GM06990 (cell line): Measurements from ENCODE around the gene TMEM134.

Experiments used
- DNase-seq: peaks from one replicate; pipeline ENCODE4 v3.0.0-alpha.2; 2011; ENCODE audit not compliant: insufficient read length; ENCODE audit errors: extremely low read depth
- H3K27me3 ChIP-seq: replicated peaks from 2 replicates; pipeline ENCODE4 v1.6.0; 2011; ENCODE audit warnings: low read length; ENCODE audit not compliant: control insufficient read depth, insufficient read depth
- H3K36me3 ChIP-seq: 2 replicates; pipeline ENCODE4 v1.5.1; 2011; ENCODE audit warnings: low read length; ENCODE audit not compliant: control insufficient read depth, insufficient read depth
- H3K4me3 ChIP-seq: replicated peaks from 2 replicates; pipeline ENCODE4 v1.5.1; 2011; ENCODE audit warnings: low read depth, mild to moderate bottlenecking, control low read depth, low read length
- CTCF ChIP-seq: IDR thresholded peaks from 2 replicates; pipeline ENCODE4 v1.5.1; 2011; ENCODE audit warnings: low read length, control low read depth, mild to moderate bottlenecking, inconsistent platforms; ENCODE audit not compliant: insufficient read depth, poor library complexity, severe bottlenecking

Gene TMEM134

GRCh38 chr11:67437809-67438157 lies 31.3 kb downstream of the TMEM134 start:
- H3K4me3 ChIP-seq, result peak overlapping the region; percentile 76
- no peak for TF ChIP-seq CTCF
- peaks cover 28% of the 10 kb centered on the region for H3K36me3 ChIP-seq

DNA sequence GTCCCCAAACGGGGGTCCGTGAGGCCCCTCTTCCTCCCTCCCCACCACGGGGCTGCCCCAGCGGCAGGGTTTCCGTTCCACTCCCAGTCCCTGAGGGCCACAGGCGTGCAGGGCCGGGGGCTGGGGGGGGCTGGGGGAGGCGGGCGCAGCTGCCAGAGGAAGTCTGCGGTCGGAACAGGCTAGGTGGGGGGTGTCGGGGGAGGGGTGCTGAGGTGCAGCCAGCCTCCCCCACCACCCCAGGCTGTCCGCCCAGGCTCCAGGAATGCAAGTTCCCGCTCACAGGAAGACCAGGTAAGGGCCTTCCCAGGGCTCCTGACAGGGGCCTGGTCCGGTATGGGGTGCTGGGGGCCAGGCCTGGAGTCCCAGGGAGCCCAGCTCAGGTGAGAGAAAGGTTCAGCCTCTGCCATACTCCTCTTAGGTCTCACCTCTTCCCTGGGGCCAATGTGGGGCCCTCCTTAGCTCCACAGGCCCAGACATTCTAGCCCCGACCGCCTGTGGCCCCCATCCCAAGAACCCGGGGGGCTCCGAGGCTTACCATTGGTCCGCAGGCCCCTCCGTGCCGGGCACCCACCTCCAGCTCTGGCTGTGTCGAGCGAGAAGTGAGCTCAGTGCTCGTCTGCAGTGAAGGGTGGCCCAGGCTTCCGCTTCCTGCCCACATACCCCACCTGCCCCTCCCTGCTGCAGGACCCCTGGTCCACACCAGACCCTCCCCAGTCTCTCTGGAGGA lies 31.8 kb downstream of the TMEM134 start, which contains the start of gene PTPRCAP:
Gene PTPRCAP (minus strand): TSS at position 601 of the 727 bp plus-strand sequence. CDS start 63 bp downstream, at position 538.
- Histone ChIP-seq H3K36me3 (peaks cover 28% of the 10 kb centered on the region), H3K4me3 (peak within 1 kb of the TSS; percentile 76)

More at GRCh38 chr11:67437809-67438157, 31.3 kb downstream of the TMEM134 start:
- no peaks in the 10 kb centered on the region for H3K27me3 ChIP-seq
- no peak for DNase-seq

DNA sequence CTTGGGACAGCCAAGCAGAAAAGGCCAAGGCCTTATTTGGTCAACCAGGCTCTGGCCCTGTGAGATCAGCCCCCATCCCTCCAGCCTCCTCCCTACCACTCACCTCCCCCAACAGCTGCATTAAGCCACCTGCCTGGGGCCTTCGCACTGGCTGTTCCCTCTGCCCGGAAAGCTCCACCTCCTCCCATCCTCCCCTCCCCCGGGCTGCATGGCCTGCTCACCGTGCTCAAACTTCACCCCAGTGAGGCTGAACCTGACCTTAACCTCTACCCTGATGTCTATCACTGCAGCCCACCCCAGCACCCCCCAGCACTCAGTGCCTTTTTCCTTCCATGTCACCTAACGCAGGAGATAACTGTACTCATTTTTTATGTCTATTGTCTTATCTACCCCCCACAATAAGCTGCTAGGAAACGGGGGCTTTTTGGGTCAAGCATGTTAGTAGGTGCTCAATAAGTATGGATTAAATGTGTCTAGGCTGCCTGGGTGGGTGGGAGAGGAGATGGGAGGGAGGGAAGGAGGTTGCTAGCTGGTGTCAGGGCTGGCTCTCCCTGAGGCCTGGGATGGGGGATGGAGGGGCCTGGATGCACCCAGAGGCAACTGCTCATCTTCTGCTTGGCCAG lies 32.5 kb downstream of the TMEM134 start:
- no peak for TF ChIP-seq CTCF
- DNase-seq, result peak; percentile 86

More for the DNA sequence above, 31.8 kb downstream of the TMEM134 start, which contains the start of gene PTPRCAP:
- H3K27me3 ChIP-seq, result no peaks in the 10 kb centered on the region
- peak; percentile 83 for DNase-seq
- TF ChIP-seq CTCF, result no peak

DNA sequence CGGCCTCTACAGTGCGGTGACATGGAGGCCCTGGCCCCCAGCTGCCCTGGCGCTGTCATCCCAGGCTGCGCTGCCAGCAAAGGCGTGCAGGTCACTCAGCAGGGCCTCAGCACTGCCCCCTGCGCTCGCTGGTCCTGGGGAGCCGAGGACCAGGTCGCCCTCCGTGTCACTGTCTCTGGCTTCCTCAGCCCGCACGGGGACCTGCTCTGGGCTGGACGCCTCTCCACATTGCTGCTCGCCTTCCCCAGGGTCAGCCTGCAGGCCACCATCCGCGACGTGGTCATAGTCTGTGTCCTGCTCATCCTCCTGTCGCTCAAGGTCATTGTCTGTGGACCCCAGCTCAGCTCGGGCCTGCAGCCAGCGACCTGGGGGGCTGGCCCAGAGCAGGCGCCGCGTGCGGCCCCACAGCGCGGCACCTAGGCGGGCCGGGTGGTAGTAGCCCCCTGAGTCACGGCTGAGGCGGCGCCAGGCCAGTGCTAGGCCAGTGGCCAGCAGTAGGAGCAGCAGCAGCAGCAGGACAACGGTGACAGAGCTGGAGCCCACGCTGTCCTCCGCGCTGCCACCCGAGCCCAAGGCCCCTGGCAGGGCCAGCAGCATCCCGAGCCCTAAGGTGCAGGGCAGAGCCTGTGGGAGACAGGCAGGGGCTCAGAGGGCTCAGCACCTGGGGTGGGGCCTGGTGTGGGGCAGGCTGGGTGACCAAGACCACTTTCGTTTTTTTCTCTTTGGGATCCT lies 33.2 kb downstream of the TMEM134 start:
- Histone ChIP-seq H3K4me3 (peak overlapping the region; percentile 76), H3K27me3 (no peaks in the 10 kb centered on the region), H3K36me3 (peaks cover 33% of the 10 kb centered on the region)
- DNase-seq, result no peak
- TF ChIP-seq CTCF, result no peak

More for the DNA sequence above, 32.5 kb downstream of the TMEM134 start:
- Histone ChIP-seq H3K4me3 (peak overlapping the region; percentile 76), H3K27me3 (no peaks in the 10 kb centered on the region), H3K36me3 (peaks cover 29% of the 10 kb centered on the region)

DNA sequence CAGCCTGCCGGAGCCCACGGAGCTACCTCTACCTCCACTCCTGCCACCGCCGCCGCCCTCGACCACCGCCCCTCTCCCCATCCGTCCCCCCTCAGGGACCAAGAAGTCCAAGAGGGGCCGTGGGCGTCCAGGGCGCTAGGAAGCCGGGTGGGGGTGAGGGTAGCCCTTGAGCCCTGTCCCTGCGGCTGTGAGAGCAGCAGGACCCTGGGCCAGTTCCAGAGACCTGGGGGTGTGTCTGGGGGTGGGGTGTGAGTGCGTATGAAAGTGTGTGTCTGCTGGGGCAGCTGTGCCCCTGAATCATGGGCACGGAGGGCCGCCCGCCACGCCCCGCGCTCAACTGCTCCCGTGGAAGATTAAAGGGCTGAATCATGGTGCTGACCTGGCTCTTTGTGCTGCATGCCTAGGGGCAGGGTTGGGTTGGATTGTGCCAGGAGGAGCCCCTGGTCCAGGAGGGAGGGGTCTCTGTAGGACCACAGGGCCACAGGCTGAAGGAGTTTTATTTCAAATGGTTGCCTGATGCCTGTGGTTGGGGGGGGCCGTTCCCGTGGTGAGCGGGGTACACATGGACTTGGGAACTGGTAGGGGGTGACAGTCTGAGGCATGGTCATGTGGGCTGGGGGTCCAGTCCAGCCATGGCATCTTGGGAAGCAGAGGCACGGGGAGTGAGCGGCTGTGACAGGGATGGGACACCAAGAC lies 33.9 kb downstream of the TMEM134 start:
- peak overlapping the region; percentile 76 for H3K4me3 ChIP-seq
- H3K27me3 ChIP-seq, result no peaks in the 10 kb centered on the region
- no peak for TF ChIP-seq CTCF
- H3K36me3 ChIP-seq, result peaks cover 34% of the 10 kb centered on the region
- no peak for DNase-seq
